Limb (tissue), 2 donors: ENCODE measurements around the gene PLTP.

Experiments used
- DNase-seq, 2 donors: peaks; one replicate each; pipeline ENCODE4 v3.0.0-alpha.2; 2016; ENCODE audit errors: extremely low spot score in 2 of 2

The PLTP gene

DNA sequence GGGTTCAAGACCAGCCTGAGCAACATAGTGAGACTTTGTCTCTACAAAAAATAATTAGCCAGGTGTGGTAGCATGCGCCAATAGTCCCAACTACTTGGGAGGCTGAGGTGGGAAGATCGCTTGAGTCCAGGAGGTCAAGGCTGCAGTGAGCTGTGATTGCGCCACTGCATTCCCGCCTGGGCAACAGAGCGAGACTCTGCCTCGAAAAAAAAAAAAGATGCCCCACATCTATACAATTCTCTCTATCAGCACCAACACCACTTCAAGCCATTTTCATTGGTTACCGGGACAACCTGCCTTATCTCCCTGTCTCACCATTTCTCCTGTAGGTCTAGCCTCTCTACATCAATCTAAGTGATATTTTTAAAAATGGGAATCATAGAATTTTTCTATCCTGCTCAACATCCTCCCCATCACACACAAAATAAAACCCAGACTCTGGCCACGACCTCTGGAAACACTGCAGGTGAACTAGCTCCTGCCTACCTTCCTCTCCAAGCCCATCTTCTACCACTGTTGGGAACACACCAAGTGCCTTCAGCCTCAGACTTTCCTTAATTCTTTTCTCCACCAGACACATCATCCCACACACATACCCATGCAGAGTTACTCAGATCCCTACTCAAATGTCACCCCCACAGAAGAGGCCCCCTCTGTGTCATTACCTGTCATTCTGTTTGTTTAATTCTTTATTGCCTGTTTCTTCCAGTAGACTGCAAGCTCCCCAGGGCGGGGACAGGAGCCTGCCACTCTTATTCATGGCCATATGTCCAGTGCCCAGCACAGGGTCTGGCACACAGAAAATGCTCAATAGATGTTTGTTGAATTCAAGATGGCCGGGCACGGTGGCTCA, 9.6 kb upstream of the PLTP start:
- DNase-seq = no peak

DNA sequence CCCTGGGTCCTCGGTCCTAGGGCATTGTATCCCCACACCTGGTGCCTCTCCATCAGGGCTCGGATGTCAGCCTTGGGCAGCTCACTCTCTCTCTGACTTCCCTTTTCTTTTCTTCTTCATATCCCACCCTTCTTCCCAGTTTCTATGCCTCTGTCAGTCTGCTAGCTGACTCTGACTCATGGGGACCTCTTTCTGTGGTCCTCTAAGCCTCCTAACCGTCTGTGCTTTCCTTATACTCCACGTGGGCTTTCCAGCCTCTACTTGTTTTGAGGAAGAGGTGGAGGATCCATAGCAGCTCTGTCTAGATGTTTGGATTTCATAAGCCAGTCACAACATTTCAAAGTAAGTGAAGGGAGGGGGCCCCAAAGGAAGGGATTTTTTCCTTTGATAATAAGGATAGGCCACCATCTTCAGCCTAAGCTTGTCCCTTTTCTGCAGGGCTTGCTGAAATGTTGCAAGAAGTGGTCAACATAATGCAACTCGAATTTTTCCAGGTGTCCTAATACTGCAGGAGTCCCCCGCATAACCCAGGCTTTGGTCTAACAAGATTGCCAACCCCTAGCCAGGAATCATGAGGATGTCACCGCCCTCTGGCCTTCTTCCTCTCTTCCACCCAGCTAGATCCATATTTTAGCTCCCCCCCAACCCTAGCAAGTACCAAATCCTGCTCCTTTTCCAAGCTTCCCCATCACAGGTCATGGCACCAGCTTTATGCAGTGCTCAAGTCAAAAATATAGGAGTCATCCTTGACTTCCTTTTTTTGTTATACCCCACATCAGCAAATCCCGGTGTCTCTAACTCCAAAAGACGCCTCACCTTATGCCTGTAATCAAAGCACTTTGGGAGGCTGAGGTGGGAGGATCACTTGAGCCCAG, 8.7 kb upstream of the PLTP start:
- no peak for DNase-seq

- DNase-seq = peak in 1 of 2 donors; percentile 57
Observed at GRCh38 chr20:45919542-45920399, 7.8 kb upstream of the PLTP start.

GRCh38 chr20:45918779-45919537, 7.0 kb upstream of the PLTP start:
- DNase-seq = no peak

DNA sequence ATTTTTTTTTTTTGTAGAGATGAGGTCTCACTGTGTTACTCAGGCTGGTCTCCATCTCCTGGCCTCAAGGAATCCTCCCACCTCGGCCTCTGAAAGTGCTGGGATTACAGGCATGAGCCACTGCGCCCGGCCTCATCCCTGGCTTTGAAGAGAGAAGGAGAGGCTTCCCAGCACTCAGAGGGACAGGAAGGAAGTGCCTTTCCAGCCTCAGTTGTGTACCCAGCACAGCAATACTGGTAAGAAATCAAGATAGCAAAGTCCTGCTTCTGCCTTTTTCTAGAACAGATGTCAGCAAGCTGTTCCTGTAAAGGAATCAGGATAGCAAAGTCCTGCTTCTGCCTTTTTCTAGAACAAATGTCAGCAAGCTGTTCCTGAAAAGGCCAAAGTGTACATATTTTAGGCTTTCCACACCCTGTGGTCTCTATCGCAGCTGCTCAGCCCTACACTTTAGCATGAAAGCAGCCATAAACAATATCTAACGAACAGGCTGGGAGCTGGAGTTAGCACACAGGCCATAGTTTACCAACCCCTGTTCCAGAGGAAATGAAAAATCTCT, 6.3 kb upstream of the PLTP start:
- no peak for DNase-seq

GRCh38 chr20:45917790-45918141, 5.8 kb upstream of the PLTP start:
- DNase-seq = peak; percentile 54 to 62

- DNase-seq = no peak
Observed at GRCh38 chr20:45913116-45913515, 1.2 kb upstream of the PLTP start.

DNA sequence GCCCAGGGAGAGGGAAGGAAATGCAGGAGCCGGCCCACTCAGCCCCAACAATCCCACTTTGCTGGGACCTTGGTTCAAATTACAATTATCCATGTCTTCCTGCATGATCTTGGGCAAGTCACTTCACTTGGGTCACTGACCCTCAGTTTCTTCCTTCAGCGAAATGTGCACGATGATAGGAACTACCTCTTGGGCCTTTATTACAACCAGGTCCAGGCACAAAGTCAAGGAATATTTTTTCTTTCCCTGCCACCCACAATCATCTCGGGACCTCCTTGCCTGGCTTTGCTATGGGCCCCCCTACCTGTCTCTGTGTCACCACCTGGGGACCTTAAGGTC, 358 bp upstream of the PLTP start:
- no peak for DNase-seq

DNA sequence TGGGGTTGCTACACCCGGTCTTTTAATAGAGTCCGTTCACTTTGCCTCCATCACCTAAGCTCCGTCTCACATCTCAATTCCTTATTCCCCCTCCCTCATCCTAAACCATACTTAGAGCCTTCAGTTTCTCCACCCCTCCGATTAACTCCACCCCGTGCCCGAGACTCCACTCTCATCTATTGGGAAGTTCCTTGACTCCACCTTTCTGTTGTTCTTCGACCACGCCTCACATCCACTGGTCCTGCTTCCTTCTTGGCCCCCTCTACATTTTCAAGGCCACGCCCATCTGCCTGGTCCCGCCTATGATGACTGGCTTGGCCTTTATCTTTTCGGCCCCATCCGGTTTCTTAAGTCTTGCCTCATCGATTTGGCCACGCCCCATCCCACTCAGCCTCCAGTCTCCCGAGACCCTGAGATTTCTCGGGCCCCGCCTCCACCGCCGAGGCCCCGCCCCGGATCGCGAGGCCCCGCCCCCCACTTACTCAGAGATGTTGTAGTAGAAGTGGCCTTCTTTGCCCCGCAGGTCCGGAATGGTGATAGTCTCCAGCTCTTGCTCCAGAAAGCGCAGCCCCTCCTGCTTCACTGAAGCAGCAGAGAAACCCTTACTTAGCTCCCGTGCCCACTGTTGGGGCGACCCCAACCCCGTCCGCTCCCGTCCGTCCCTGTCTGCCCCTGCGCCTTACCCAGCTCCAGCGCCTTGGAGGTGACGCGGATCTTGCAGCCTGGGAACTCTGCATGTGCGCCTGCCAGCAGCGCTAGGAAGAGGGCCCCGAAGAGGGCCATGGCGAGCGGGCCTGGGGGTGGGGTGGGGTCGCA, 1.1 kb downstream of the PLTP start:
- peak; percentile 88 to 93 for DNase-seq

GRCh38 chr20:45909817-45910669, 1.9 kb downstream of the PLTP start:
- no peak for DNase-seq

- DNase-seq = no peak
Observed at GRCh38 chr20:45909336-45909808, 2.6 kb downstream of the PLTP start.

- DNase-seq = no peak
Observed at GRCh38 chr20:45908084-45908483, 3.9 kb downstream of the PLTP start.

DNA sequence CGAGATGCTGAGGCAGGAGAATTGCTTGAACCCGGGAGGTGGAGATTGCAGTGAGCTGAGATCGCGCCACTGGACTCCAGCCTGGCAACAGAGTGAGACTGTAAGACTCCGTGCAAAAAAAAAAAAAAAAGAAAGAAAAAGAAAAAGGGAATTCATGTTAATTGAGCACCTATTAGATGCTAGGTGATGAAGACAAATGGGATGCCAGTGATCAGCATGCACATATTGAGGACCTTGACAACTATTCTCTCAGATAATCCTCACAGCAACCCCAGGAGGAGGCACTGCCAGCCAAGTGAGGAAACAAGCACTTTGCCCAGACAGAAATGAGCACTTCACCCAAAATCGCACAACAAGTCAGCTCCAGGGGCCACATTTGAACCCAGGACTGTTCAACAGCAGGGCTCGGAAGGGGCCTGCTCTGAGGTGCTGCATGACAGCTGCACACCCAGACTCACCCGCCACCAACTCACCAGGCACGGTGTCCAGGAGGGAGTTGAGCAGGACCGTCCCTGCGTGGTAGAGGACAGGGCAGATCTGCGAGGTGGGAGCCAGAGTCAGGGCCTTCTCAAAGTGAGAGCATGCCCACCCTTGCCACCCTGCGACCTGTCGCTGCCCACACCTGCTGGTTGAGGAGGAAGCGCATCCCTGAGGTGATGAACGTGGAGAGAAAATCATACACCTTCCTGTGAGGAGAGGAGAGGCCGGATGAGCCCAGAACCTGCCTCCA, 4.6 kb downstream of the PLTP start:
- no peak for DNase-seq

DNA sequence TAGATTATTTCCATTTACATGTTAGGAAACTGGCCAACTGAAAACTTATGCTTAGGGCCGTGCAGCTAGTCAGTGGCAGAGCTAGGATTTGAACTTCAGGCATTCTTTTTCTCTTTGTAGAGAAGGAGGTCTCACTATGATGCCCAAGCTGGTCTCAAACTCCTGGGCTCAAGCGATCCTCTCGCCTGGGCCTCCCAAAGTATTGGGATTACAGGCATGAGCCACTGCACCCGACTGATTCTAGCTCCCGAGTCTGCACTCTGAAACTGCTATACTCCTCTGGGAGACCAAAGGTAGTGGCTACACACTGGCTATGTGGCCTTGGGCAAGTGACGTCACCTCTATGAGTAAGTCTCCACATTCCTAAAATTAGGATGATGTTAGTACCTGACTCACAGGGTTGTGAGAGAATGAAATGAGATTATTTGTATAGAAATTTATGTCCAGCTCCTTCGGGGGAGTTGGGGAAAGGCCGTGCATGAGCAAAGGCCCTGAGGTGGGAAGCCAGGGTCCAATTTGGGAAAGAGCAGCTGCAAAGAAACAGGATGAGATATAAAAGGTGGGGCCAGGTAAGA, 6.4 kb downstream of the PLTP start:
- no peak for DNase-seq

- no peak for DNase-seq
Observed at GRCh38 chr20:45904583-45905504, 7.1 kb downstream of the PLTP start.

DNA sequence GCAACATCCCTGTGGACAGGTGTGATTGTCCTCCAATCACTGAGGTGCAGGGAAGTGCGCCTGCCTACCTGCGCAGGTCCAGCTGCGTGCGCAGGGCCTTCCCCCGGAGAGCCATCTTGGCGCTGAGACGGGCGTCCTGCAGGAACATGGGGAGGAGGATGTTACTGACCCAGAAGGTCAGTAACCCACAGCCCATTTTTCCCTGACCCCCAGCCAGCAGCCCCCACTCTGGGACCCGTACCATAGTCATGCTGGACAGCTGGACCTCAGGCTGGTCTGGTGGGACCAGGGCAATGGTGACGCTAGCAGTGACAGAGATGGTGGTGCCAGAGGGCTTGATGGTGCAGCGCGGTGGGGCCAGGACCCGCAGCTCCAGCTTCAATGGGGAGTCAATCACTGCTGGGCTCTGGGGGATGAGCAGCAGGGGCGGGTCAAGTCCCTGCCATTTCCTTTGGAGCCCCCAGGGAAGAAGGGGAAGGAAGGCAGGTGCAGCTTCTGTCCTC, 9.7 kb downstream of the PLTP start:
- DNase-seq = no peak
